ENCODE measurements around the gene TREML4. TPM values are rescaled to one million over a fixed set of nuclear protein-coding genes. Genes with fewer than 3 reads are reported as not detected.

The TREML4 gene
- total and polyA plus RNA-seq, 5 donors: not detected

DNA sequence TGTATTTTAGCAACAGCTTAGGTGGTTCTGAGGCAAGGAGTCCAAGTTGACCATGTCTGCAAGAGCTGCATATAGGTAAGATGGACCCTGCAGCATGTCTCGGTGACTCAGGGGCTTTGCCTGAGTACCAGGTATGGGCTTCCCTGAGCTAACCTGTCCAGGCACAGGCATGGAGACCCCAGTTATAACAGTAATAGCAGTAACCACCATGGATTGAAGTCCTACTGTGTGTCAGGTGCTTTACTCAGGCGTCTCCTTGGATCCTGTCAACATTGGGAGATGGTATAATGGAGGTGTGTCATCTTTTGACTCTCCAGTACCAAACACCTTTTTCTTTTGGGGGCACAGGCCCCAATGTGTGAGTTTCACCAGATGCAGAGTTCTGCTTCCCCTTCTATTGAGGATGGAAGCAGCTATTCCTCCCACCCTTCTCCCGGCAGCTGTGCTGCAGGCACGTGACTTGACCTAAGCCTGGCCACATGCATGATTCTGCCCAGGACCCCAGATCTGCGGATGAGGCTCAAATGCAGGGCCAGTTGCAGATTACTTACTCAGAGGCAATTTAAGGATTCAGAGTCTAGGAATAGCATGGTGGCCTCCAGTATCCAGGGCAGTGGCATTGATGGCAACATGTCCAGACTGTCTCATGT, 44.6 kb downstream of the TREML4 start:
- Histone ChIP-seq H3K9me3 (ENCODE audit: control insufficient read depth, low read length) (no peaks in the 10 kb centered on the region), H3K27me3 (ENCODE audit: control insufficient read depth, insufficient read depth) (no peaks in the 10 kb centered on the region), H3K4me3 (ENCODE audit: low read length) (no peak overlapping the region), H3K27ac (ENCODE audit: low read length) (no peak overlapping the region), H3K4me1 (ENCODE audit: control insufficient read depth, insufficient read depth, low read length) (no peaks in the 10 kb centered on the region)
- 91% methylated on average over 5 of the region's 5 CpGs for WGBS
- ATAC-seq (no peak), DNase-seq (no peak)
- intact Hi-C loops (cut with DNase I): no loop called here

DNA sequence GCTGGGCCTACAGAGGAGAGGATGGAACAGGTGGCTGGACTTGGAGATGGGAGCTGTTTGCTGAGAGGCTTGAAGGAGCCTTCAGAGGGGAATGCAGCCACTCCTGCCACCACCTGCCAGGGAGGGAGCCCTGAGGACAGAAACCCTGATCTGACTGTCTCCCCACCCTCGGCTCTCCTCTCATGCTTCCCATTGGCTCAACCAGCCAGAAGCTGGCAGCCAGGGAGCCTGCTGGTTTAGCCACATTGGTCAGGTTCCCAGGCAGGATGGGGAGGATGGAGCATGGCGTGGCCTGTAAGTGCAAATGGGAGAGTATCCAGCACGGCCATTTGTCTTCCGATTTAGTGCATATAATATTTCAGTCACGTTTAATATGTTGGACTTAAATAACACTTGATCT, 45.6 kb downstream of the TREML4 start:
- no peak overlapping the region for H3K4me3 ChIP-seq (ENCODE audit: low read length)
- DNase-seq (no peak), ATAC-seq (no peak)
- intact Hi-C loops (cut with DNase I): no loop called here
- H3K27ac ChIP-seq (ENCODE audit: low read length): no peak overlapping the region
- no peaks in the 10 kb centered on the region for H3K4me1 ChIP-seq (ENCODE audit: control insufficient read depth, insufficient read depth, low read length)
- no peaks in the 10 kb centered on the region for H3K9me3 ChIP-seq (ENCODE audit: control insufficient read depth, low read length)
- no peaks in the 10 kb centered on the region for H3K27me3 ChIP-seq (ENCODE audit: control insufficient read depth, insufficient read depth)
- WGBS: 76% methylated on average over 5 of the region's 5 CpGs

DNA sequence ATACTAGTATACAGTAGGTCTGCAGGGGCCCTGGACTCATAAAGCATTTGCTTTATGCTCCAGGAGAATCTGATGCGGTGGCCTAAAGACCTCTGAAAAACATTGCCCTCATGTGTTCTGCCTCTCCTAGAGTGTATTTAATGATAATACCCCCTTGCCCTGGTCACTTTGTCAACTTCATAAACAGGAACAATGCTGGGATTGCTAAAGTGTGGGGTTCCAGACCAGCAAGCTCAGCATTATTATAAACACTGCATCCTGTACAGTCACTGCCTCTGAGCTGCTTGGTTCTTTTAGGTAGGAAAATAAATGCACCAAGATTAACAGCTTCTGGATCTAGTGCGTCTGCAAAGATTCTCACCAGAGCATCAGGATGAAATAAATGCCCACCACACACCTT, 46.1 kb downstream of the TREML4 start:
- H3K4me3 ChIP-seq (ENCODE audit: low read length): no peak overlapping the region
- intact Hi-C loops (cut with DNase I): no loop called here
- DNase-seq (no peak), ATAC-seq (no peak)
- no peaks in the 10 kb centered on the region for H3K27me3 ChIP-seq (ENCODE audit: control insufficient read depth, insufficient read depth)
- H3K4me1 ChIP-seq (ENCODE audit: control insufficient read depth, insufficient read depth, low read length): no peaks in the 10 kb centered on the region
- H3K27ac ChIP-seq (ENCODE audit: low read length): no peak overlapping the region
- H3K9me3 ChIP-seq (ENCODE audit: control insufficient read depth, low read length): no peaks in the 10 kb centered on the region
- 90% methylated on average over 2 of the region's 2 CpGs for WGBS

DNA sequence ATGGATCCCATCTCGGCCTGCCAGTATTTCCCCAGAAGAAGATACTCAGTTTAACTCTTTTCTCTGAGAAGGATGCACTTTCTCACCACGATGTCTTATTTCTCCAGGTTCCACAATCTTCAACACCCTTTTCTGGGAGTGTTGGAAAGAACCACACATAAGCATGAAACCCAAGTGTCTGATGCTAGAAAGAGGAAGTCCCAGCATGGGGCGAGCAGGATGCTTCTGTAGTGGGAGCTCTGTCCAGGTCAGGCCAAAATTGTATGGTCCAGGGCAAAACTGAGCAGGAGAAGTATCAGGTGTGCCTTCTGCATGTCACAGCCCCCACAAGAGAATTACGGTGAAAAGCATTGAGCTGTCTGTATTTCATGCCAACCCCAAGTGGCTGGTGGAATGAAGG, 47.3 kb downstream of the TREML4 start:
- Histone ChIP-seq H3K27me3 (ENCODE audit: control insufficient read depth, insufficient read depth) (no peaks in the 10 kb centered on the region), H3K4me3 (ENCODE audit: low read length) (no peak overlapping the region), H3K9me3 (ENCODE audit: control insufficient read depth, low read length) (no peaks in the 10 kb centered on the region), H3K4me1 (ENCODE audit: control insufficient read depth, insufficient read depth, low read length) (no peaks in the 10 kb centered on the region), H3K27ac (ENCODE audit: low read length) (no peak overlapping the region)
- no peak for ATAC-seq
- 72% methylated on average over 4 of the region's 4 CpGs for WGBS
- DNase-seq: no peak
- intact Hi-C loops (cut with DNase I): no loop called here

DNA sequence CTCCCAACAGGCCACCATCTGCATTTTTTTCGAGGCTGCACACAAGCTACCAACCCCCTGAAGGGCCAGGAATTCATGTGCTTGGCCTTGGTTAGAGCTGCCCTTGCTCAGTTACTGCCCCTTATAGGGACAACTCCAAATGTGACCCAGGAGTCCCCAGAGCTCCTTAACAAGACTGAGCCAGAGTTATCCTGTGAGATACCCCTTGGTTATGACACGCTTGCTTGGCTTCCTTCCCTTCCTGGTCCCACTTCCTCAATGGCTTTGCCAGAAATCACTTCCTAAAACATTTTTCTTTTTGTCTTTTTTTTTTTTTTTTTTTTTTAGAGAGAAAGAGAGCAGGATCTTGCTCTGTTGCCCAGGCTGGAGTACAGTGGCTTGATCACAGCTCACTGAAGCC, 49.5 kb downstream of the TREML4 start:
- H3K27me3 ChIP-seq (ENCODE audit: control insufficient read depth, insufficient read depth): no peaks in the 10 kb centered on the region
- intact Hi-C loops (cut with DNase I): no loop called here
- H3K27ac ChIP-seq (ENCODE audit: low read length): no peak overlapping the region
- no peak for ATAC-seq
- H3K4me1 ChIP-seq (ENCODE audit: control insufficient read depth, insufficient read depth, low read length): no peaks in the 10 kb centered on the region
- H3K4me3 ChIP-seq (ENCODE audit: low read length): no peak overlapping the region
- 52% methylated on average over 2 of the region's 2 CpGs for WGBS
- H3K9me3 ChIP-seq (ENCODE audit: control insufficient read depth, low read length): no peaks in the 10 kb centered on the region
- DNase-seq: no peak

DNA sequence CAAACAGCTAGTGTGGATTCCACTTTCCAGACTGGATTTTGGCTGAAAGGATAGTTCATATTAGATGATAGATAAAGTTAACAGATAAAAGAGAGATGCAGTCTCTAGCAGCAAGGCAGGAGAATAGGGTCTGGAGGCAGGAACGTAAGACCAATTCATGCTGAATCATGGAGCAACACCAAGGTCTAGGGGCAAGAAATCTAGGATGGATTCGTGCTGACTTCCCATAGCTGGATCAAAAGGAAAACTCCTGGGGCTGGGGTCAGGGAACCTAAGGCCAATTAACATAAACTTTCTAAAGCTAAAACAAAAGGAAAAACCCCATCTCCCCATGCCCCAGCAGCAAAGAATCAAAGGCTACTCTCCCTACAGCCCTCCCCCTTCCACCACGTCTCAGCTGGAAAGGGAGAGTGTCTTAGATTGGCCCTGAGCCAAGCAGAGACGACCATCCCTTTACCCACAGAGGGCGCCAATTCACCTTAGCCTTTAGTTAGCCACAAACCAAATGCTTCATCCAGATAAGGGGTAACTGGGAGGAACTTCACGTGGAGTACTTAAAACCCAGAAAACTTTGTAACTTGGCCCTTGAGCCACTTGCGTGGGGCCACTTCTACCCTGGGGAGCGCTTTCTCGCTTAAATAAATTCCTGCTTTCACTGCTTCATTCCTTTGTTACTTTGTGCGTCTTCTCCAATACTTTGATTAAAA, 50.7 kb downstream of the TREML4 start:
- no peak overlapping the region for H3K27ac ChIP-seq (ENCODE audit: low read length)

DNA sequence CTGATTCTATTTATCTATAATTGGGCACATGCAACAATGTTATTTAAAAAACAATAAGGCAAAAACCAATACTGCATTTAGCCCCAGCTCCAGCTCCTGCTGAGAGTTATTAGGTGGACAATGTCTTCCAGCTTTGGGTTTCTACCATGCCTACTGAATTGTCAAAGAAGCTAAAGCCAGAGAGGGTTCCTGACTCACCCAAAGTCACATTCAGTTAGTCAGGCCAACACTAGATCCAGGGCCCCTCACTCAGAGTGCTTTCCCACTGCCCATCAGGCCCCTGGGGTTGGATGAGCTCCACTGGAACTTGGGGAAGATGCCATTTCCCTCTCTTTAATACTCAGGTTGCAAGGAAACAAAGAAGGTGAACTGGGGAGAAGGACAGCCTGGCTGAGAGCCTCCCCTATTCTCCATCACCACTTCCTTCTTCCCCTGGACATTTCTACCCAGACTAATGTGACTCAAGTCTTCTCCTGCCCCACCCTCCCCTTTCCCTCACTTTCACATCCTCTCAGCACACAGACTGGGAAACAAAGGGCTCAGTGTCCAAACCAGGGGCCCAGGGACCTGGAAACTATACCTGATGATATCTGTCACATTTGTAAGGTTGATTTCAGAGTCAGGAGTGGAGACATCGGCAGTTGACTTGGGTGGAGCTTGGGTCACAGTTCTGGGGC, 52.4 kb downstream of the TREML4 start:
- peak in 1 of 2 donors; percentile 53 for ATAC-seq
- WGBS: 86% methylated on average over 1 of the region's 1 CpG

More for the DNA sequence above, 50.7 kb downstream of the TREML4 start:
- H3K9me3 ChIP-seq (ENCODE audit: control insufficient read depth, low read length): no peaks in the 10 kb centered on the region
- WGBS: 20% methylated on average over 10 of the region's 10 CpGs
- H3K4me3 ChIP-seq (ENCODE audit: low read length): no peak overlapping the region
- intact Hi-C loops (cut with DNase I): no loop called here
- DNase-seq (peak; percentile 34 to 66 (median 63)), ATAC-seq (peak; percentile 54 to 58)
- no peaks in the 10 kb centered on the region for H3K4me1 ChIP-seq (ENCODE audit: control insufficient read depth, insufficient read depth, low read length)
- no peaks in the 10 kb centered on the region for H3K27me3 ChIP-seq (ENCODE audit: control insufficient read depth, insufficient read depth)

DNA sequence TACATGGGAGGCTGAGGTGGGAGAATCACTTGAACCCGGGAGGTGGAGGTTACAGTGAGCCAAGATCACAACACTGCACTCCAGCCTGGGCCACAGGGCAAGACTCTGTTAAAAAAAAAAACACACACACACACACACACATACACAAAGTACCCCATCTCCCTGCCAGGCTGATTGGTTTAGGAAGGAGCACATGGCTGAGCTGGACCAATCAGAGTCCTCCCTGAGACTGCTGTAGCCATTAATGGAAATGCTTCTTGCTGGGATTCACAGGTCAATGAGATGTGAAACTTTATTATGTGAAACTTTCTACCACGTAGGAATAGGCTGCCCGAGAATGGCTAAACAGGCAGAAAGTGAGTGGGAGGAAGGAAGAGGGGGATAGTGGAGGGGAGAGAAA, 55.5 kb downstream of the TREML4 start:
- Histone ChIP-seq H3K4me1 (ENCODE audit: control insufficient read depth, insufficient read depth, low read length) (no peaks in the 10 kb centered on the region), H3K9me3 (ENCODE audit: control insufficient read depth, low read length) (no peaks in the 10 kb centered on the region), H3K27ac (ENCODE audit: low read length) (no peak overlapping the region), H3K4me3 (ENCODE audit: low read length) (no peak overlapping the region), H3K27me3 (ENCODE audit: control insufficient read depth, insufficient read depth) (no peaks in the 10 kb centered on the region)
- ATAC-seq (no peak), DNase-seq (no peak)
- intact Hi-C loops (cut with DNase I): no loop called here
- 71% methylated on average over 3 of the region's 3 CpGs for WGBS

More for the DNA sequence above, 52.4 kb downstream of the TREML4 start:
- DNase-seq: no peak
- intact Hi-C loops (cut with DNase I): no loop called here
- Histone ChIP-seq H3K27me3 (ENCODE audit: control insufficient read depth, insufficient read depth) (no peaks in the 10 kb centered on the region), H3K4me3 (ENCODE audit: low read length) (no peak overlapping the region), H3K4me1 (ENCODE audit: control insufficient read depth, insufficient read depth, low read length) (no peaks in the 10 kb centered on the region), H3K9me3 (ENCODE audit: control insufficient read depth, low read length) (no peaks in the 10 kb centered on the region), H3K27ac (ENCODE audit: low read length) (no peak overlapping the region)

DNA sequence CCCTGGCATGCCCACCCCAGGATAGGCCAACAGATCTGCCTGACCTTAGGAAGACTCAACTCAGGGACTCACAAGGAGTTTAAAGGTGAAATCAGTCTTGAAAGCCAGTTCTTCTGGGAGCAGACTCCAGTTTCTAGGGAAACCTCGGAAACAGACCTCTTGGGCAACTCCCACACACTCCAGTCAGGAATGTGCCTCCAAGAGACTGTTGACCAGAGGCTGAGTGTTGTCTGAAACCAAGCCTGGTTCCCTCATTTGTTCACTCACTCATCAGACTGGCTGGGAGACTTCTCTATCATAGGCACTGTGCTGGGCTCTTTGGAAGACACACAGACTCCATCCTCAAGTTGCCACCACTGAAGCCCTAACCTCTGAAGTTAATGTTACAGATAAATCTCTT, 56.6 kb downstream of the TREML4 start:
- no peak overlapping the region for H3K27ac ChIP-seq (ENCODE audit: low read length)
- no peaks in the 10 kb centered on the region for H3K9me3 ChIP-seq (ENCODE audit: control insufficient read depth, low read length)
- H3K27me3 ChIP-seq (ENCODE audit: control insufficient read depth, insufficient read depth): no peaks in the 10 kb centered on the region
- no peaks in the 10 kb centered on the region for H3K4me1 ChIP-seq (ENCODE audit: control insufficient read depth, insufficient read depth, low read length)
- WGBS: 16% methylated on average over 1 of the region's 1 CpG
- intact Hi-C loops (cut with DNase I): no loop called here
- ATAC-seq: no peak
- DNase-seq: no peak
- H3K4me3 ChIP-seq (ENCODE audit: low read length): no peak overlapping the region

DNA sequence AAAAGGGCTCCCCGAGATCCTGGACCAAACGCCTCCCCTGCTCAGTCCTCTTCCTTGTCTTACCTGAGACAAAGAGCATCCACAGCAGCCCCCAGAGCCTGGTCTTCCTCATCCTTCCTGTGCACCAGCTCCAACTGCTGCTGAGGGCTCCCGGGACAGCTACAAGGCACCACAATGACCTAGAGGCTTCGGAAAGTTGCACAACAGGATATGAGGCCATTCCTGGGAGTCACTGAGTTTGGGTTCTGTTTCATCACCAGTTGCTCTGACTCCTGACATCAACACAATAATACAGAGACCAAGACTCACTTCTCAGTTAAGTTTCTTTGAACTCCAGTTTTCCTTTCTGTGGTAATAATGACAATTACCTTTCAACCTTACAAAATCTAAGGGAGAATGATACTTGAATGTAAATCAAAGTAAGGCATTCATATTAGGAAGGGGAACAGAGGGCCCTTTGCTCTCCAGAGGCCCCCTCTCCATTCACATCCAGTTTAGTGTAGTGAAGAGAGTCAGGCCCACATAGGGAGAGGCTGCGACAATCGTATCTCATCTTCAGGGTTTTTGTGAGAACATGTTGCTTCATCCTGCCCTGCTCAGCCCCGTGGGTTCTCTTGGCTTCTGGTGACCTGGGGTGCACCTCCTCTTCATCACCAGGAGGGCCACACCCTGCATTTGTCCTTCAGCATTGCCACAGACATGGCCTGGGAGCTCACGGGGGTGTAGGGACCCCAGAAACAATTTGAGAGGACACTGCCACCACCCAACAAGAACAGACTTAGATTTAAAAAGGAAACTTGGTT, 58.6 kb downstream of the TREML4 start, which contains the start of gene TREM1:
TSS of gene TREM1 (minus strand) at position 139 of the 803 bp plus-strand sequence. CDS start at position 112, 27 bp downstream.
- H3K27me3 ChIP-seq (ENCODE audit: control insufficient read depth, insufficient read depth): no peaks in the 10 kb centered on the region
- ATAC-seq: peak; percentile 57 to 68
- intact Hi-C loops (cut with DNase I): no loop called here
- DNase-seq: peak in 2 of 3 donors; percentile 31 to 58
- H3K4me3 ChIP-seq (ENCODE audit: low read length): no peak within 1 kb of the TSS
- no peaks in the 10 kb centered on the region for H3K9me3 ChIP-seq (ENCODE audit: control insufficient read depth, low read length)
- H3K4me1 ChIP-seq (ENCODE audit: control insufficient read depth, insufficient read depth, low read length): no peaks in the 10 kb centered on the region
- H3K27ac ChIP-seq (ENCODE audit: low read length): peak within 1 kb of the TSS; percentile 7
- 61% methylated on average over 8 of the region's 8 CpGs for WGBS
